K562 (cell line): ENCODE results near the gene MICOS13. TPM values are rescaled to one million over a fixed set of nuclear protein-coding genes. Genes with fewer than 3 reads are reported as not detected.

ENCODE experiments used
- ARID3B ChIP-seq: fragments of 250-450 bp; sonication (Bioruptor Pico); IDR thresholded peaks from 2 replicates; pipeline ENCODE4 v1.4.0; 2020; ENCODE audit warnings: borderline replicate concordance
- BDP1 ChIP-seq: IDR thresholded peaks from 3 replicates; pipeline ENCODE4 v1.6.1; 2011; ENCODE audit not compliant: insufficient read length, insufficient read depth
- CCAR2 ChIP-seq: fragments of 200-400 bp; formaldehyde crosslinking; IDR thresholded peaks from 2 replicates; pipeline ENCODE4 v1.6.1; 2017; ENCODE audit warnings: mild to moderate bottlenecking, low read depth, low read length
- ELF4 ChIP-seq: fragments of 450-650 bp; formaldehyde crosslinking; IDR thresholded peaks from 2 replicates; pipeline ENCODE4 v1.4.0; 2022; ENCODE audit warnings: missing genetic modification characterization
- EP400 ChIP-seq: fragments of 450-650 bp; IDR thresholded peaks from 2 replicates; pipeline ENCODE4 v1.6.1; 2017; ENCODE audit warnings: antibody characterized with exemption, mild to moderate bottlenecking, moderate library complexity
- EZH2 ChIP-seq: IDR thresholded peaks from 2 replicates; pipeline ENCODE4 v1.6.1; 2012; ENCODE audit warnings: low read depth, mild to moderate bottlenecking, inconsistent platforms, low read length, borderline replicate concordance
- HDAC2 ChIP-seq: fragments of 450-650 bp; IDR thresholded peaks from 2 replicates; pipeline ENCODE4 v1.6.1; 2016; ENCODE audit warnings: mild to moderate bottlenecking
- ILK ChIP-seq: fragments of 450-650 bp; IDR thresholded peaks from 2 replicates; pipeline ENCODE4 v1.6.1; 2016; ENCODE audit warnings: missing genetic modification characterization, low read depth, mild to moderate bottlenecking, missing compliant biosample characterization, moderate library complexity, borderline replicate concordance
- IRF9 ChIP-seq: fragments of 450-650 bp; IDR thresholded peaks from 2 replicates; pipeline ENCODE4 v1.6.1; 2016; ENCODE audit warnings: missing biosample characterization, missing genetic modification characterization
- KAT8 ChIP-seq: fragments of 450-650 bp; IDR thresholded peaks from 2 replicates; pipeline ENCODE4 v1.6.1; 2016; ENCODE audit warnings: low read depth, mild to moderate bottlenecking
- NBN ChIP-seq: fragments of 450-650 bp; IDR thresholded peaks from 2 replicates; pipeline ENCODE4 v1.6.1; 2016; ENCODE audit warnings: low read depth, mild to moderate bottlenecking
- NCOA6 ChIP-seq: fragments of 450-650 bp; IDR thresholded peaks from 2 replicates; pipeline ENCODE4 v1.6.1; 2017; ENCODE audit warnings: mild to moderate bottlenecking
- NR3C1 ChIP-seq: sonication (generic); formaldehyde crosslinking; IDR thresholded peaks from 2 replicates; pipeline ENCODE4 v1.8.1; 2022; ENCODE audit warnings: missing genetic modification reagents
- PHTF2 ChIP-seq: fragments of 250-450 bp; sonication (Bioruptor Pico); IDR thresholded peaks from 2 replicates; pipeline ENCODE4 v1.5.0; 2021; ENCODE audit warnings: mild to moderate bottlenecking
- POLR2AphosphoS2 ChIP-seq: IDR thresholded peaks from 2 replicates; pipeline ENCODE4 v1.6.1; 2012; ENCODE audit warnings: low read length, improper control_type of control experiment
- RFX7 ChIP-seq: fragments of 250-450 bp; sonication (Bioruptor Pico); IDR thresholded peaks from 2 replicates; pipeline ENCODE4 v1.5.1; 2021; ENCODE audit warnings: mild to moderate bottlenecking
- ZFPM2 ChIP-seq: fragments of 250-450 bp; sonication (Bioruptor Pico); IDR thresholded peaks from 2 replicates; pipeline ENCODE4 v1.5.1; 2022; ENCODE audit warnings: mild to moderate bottlenecking
- ZNF398 ChIP-seq: fragments of 250-450 bp; sonication (Bioruptor Pico); IDR thresholded peaks from 2 replicates; pipeline ENCODE4 v1.8.0; 2021; ENCODE audit warnings: moderate library complexity, mild to moderate bottlenecking, inconsistent platforms
- ZNF41 ChIP-seq: fragments of 250-450 bp; sonication (Bioruptor Pico); conservative IDR thresholded peaks from 2 replicates; pipeline ENCODE4 v1.4.0; 2020; ENCODE audit warnings: mild to moderate bottlenecking
- ZNF444 ChIP-seq: fragments of 250-450 bp; sonication (Bioruptor Pico); IDR thresholded peaks from 2 replicates; pipeline ENCODE4 v1.4.0; 2020; ENCODE audit warnings: mild to moderate bottlenecking, moderate library complexity
- polyA plus RNA-seq, 8 experiments: library from polyadenylated mRNA; depleted of rRNA in 4 of 8; stranded (reverse) in 5 of 8; unstranded in 3 of 8; fragments of >200 nt; fragmentation: Nextera tagmentation in 2 of 8; fragmentation: Illumina TruSeq in 1 of 8; extraction: Ambion mirVana in 2 of 8; extraction: Trizol in 1 of 8; gene quantifications; 2 replicates each; pipeline versions ENCODE4 v1.2.1 to v1.2.3, GENCODE V29; 2011 to 2014; ENCODE audit warnings: inconsistent platforms in 1 of 8, missing spikeins in 1 of 8
- total RNA-seq, 7 experiments: library from RNA; depleted of rRNA in 6 of 7; stranded (reverse); fragments of >200 nt in 6 of 7; fragmentation: Illumina TruSeq in 2 of 7; extraction: Trizol in 2 of 7; gene quantifications; 2 replicates each; pipeline versions ENCODE4 v1.2.1 to v1.2.3, GENCODE V29; 2011 to 2021; ENCODE audit warnings: low replicate concordance in 1 of 7
- TF ChIP-seq, protein P1 (sequence below): fragments of 450-650 bp; formaldehyde crosslinking; IDR thresholded peaks from 2 replicates; pipeline ENCODE4 v1.4.0; 2020; ENCODE audit warnings: mild to moderate bottlenecking, moderate library complexity
- TF ChIP-seq, protein P2 (sequence below), 3 experiments: IDR thresholded peaks in 2 of 3; conservative IDR thresholded peaks in 1 of 3; 2 replicates each; pipeline ENCODE4 v1.5.1; 2011 to 2012; ENCODE audit warnings: low read length in 3 of 3, mild to moderate bottlenecking in 3 of 3, control low read depth in 2 of 3, improper control_type of control experiment in 1 of 3, inconsistent platforms in 1 of 3, low read depth in 1 of 3, mixed read lengths in 1 of 3, moderate library complexity in 1 of 3; ENCODE audit not compliant: insufficient read depth in 2 of 3

MICOS13 gene
- total and polyA plus RNA-seq, 9 of the 15 experiments (the other 6 are each of a cell fraction or from before 2014, with no cell fraction given) = 15.5 to 220 (median 49.4) TPM

DNA sequence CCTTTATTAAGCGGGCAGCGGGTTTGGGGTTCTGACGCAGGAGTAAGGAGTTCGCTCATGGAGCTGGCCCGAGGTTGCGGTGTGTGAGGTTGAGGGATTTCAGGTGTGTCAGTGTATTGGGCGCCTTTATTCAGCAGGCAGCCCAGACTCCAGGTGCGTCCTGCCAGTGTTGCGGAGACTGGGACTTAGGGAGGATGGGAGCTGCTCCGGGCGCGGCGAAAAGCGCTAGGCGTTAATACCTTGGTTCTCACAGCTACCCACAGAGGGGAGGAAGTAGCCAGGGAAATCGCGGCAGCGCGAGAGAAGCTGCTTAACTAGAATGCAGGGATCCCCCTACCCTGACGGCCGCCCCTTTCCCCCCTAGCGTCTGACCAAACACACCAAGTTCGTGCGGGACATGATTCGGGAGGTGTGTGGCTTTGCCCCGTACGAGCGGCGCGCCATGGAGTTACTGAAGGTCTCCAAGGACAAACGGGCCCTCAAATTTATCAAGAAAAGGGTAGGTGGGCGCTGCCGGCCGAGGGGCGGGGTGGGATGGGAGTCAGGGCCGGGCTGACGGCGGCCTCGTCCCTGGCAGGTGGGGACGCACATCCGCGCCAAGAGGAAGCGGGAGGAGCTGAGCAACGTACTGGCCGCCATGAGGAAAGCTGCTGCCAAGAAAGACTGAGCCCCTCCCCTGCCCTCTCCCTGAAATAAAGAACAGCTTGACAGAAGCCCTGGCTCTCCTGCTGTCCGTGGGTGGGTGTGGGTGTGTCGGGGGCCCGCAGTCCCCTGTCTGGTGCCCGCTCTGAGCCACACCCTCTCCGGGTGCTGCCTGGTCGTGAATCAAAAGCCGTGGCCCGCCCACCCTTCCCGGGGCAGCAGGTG lies 10.9 kb upstream of the MICOS13 start (continued):
- TF ChIP-seq CCAR2 (no peak), EZH2 (no peak), ELF4 (CRISPR knock-in tag) (no peak), IRF9 (no peak), ILK (tag) (no peak), RFX7 (no peak), NCOA6 (no peak), PHTF2 (CRISPR knock-in tag) (no peak), ARID3B (CRISPR knock-in tag) (no peak), ZNF444 (CRISPR knock-in tag) (no peak), EP400 (no peak), KAT8 (no peak), NBN (no peak), ZNF41 (no peak), HDAC2 (no peak), POLR2AphosphoS2 (peak; percentile 98), BDP1 (no peak), ZNF398 (CRISPR knock-in tag) (no peak), ZFPM2 (CRISPR knock-in tag) (no peak), NR3C1 (CRISPR knock-in tag) (no peak)
- TF ChIP-seq, protein P1, sequence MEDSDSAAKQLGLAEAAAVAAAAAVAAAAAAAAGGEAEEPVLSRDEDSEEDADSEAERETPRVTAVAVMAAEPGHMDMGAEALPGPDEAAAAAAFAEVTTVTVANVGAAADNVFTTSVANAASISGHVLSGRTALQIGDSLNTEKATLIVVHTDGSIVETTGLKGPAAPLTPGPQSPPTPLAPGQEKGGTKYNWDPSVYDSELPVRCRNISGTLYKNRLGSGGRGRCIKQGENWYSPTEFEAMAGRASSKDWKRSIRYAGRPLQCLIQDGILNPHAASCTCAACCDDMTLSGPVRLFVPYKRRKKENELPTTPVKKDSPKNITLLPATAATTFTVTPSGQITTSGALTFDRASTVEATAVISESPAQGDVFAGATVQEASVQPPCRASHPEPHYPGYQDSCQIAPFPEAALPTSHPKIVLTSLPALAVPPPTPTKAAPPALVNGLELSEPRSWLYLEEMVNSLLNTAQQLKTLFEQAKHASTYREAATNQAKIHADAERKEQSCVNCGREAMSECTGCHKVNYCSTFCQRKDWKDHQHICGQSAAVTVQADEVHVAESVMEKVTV (CRISPR knock-in tag) = no peak
- TF ChIP-seq, protein P2, sequence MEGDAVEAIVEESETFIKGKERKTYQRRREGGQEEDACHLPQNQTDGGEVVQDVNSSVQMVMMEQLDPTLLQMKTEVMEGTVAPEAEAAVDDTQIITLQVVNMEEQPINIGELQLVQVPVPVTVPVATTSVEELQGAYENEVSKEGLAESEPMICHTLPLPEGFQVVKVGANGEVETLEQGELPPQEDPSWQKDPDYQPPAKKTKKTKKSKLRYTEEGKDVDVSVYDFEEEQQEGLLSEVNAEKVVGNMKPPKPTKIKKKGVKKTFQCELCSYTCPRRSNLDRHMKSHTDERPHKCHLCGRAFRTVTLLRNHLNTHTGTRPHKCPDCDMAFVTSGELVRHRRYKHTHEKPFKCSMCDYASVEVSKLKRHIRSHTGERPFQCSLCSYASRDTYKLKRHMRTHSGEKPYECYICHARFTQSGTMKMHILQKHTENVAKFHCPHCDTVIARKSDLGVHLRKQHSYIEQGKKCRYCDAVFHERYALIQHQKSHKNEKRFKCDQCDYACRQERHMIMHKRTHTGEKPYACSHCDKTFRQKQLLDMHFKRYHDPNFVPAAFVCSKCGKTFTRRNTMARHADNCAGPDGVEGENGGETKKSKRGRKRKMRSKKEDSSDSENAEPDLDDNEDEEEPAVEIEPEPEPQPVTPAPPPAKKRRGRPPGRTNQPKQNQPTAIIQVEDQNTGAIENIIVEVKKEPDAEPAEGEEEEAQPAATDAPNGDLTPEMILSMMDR (IDR thresholded peaks at IDR 0.05 in 2 of 3, conservative IDR thresholded peaks at IDR 0.05 in 1 of 3; ENCODE audit: insufficient read depth in 2 of 3, low read depth in 1 of 3, low read length in 3 of 3) = no peak
